Trophoblast cell (in vitro differentiated cells and primary cell): Measurements from ENCODE around the gene CYTH1.

Experiments used
- DNase-seq, 2 donors: peaks; one replicate each; pipeline ENCODE4 v3.0.0-alpha.2; 2016
- H2AFZ ChIP-seq: 2 replicates; pipeline ENCODE4 v1.6.1; 2013; ENCODE audit warnings: low read length, moderate library complexity, mild to moderate bottlenecking; ENCODE audit not compliant: insufficient read depth, poor library complexity
- H2AK5ac ChIP-seq: 2 replicates; pipeline ENCODE4 v1.6.1; 2013; ENCODE audit warnings: mild to moderate bottlenecking, low read length
- H2BK120ac ChIP-seq: 2 replicates; pipeline ENCODE4 v1.6.1; 2013; ENCODE audit warnings: low read length, mild to moderate bottlenecking, moderate library complexity; ENCODE audit not compliant: insufficient read depth, poor library complexity
- H2BK12ac ChIP-seq: 2 replicates; pipeline ENCODE4 v1.6.1; 2013; ENCODE audit warnings: mild to moderate bottlenecking, low read length, moderate library complexity
- H2BK5ac ChIP-seq: 2 replicates; pipeline ENCODE4 v1.6.1; 2013; ENCODE audit warnings: low read length, low read depth, moderate library complexity, mild to moderate bottlenecking; ENCODE audit not compliant: poor library complexity
- H3K14ac ChIP-seq: 2 replicates; pipeline ENCODE4 v1.6.1; 2013; ENCODE audit warnings: mild to moderate bottlenecking, low read length
- H3K18ac ChIP-seq: 2 replicates; pipeline ENCODE4 v1.6.1; 2013; ENCODE audit warnings: mild to moderate bottlenecking, low read length
- H3K23ac ChIP-seq: 2 replicates; pipeline ENCODE4 v1.6.1; 2013; ENCODE audit warnings: low read length
- H3K27ac ChIP-seq: 2 replicates; pipeline ENCODE4 v1.5.1; 2013; ENCODE audit warnings: low read depth, mild to moderate bottlenecking, inconsistent platforms, low read length, moderate library complexity
- H3K27me3 ChIP-seq: 2 replicates; pipeline ENCODE4 v1.6.1; 2013; ENCODE audit warnings: inconsistent platforms, mild to moderate bottlenecking, low read length, moderate library complexity; ENCODE audit not compliant: insufficient read depth
- H3K36me3 ChIP-seq, 2 experiments: 1 replicate in 1 of 2; 2 replicates in 1 of 2; pipeline ENCODE4 v1.6.1; 2013; ENCODE audit warnings: low read length in 2 of 2, mild to moderate bottlenecking in 2 of 2, moderate library complexity in 1 of 2; ENCODE audit not compliant: insufficient read depth in 2 of 2, control insufficient read depth in 1 of 2
- H3K4ac ChIP-seq: 2 replicates; pipeline ENCODE4 v1.6.1; 2013; ENCODE audit warnings: low read depth, mild to moderate bottlenecking, low read length, moderate library complexity
- H3K4me1 ChIP-seq, 2 experiments: 1 replicate in 1 of 2; 2 replicates in 1 of 2; pipeline ENCODE4 v1.6.1; 2013; ENCODE audit warnings: low read length in 2 of 2, mild to moderate bottlenecking in 2 of 2, moderate library complexity in 1 of 2; ENCODE audit not compliant: insufficient read depth in 2 of 2, control insufficient read depth in 1 of 2
- H3K4me2 ChIP-seq: 2 replicates; pipeline ENCODE4 v1.6.1; 2013; ENCODE audit warnings: inconsistent platforms, mild to moderate bottlenecking, low read length, moderate library complexity
- H3K4me3 ChIP-seq: 2 replicates; pipeline ENCODE4 v1.5.1; 2013; ENCODE audit warnings: mild to moderate bottlenecking, low read depth, low read length, inconsistent platforms
- H3K79me1 ChIP-seq: one replicate; pipeline ENCODE4 v1.6.1; 2013; ENCODE audit warnings: low read length
- H3K79me2 ChIP-seq: 2 replicates; pipeline ENCODE4 v1.6.1; 2013; ENCODE audit warnings: low read length, mild to moderate bottlenecking; ENCODE audit not compliant: control insufficient read depth, insufficient read depth, poor library complexity
- H3K9ac ChIP-seq: 2 replicates; pipeline ENCODE4 v1.6.1; 2013; ENCODE audit warnings: mild to moderate bottlenecking, low read length
- H3K9me3 ChIP-seq: 2 replicates; pipeline ENCODE4 v1.6.1; 2013; ENCODE audit warnings: low read depth, mild to moderate bottlenecking, control low read depth, inconsistent platforms, low read length; ENCODE audit not compliant: insufficient read depth
- H4K12ac ChIP-seq: 2 replicates; pipeline ENCODE4 v1.6.1; 2013; ENCODE audit warnings: low read depth, mild to moderate bottlenecking, low read length, moderate library complexity
- H4K8ac ChIP-seq: 2 replicates; pipeline ENCODE4 v1.6.1; 2013; ENCODE audit warnings: low read depth, mild to moderate bottlenecking, low read length, moderate library complexity
- H4K91ac ChIP-seq: one replicate; pipeline ENCODE4 v1.6.1; 2013; ENCODE audit warnings: low read depth, mild to moderate bottlenecking, low read length, moderate library complexity
- WGBS: extraction: QIAGEN DNeasy Blood & Tissue Kit; methylation state at CpG from one replicate; pipeline ENCODE4 v1.1.7; 2013; ENCODE audit warnings: missing lambda C conversion rate; ENCODE audit not compliant: insufficient read length, insufficient coverage; ENCODE audit errors: extremely low coverage; 5-methylcytosine and 5-hydroxymethylcytosine counted together

CYTH1 gene

GRCh38 chr17:78665952-78666920, 115.8 kb downstream of the CYTH1 start:
- Histone ChIP-seq H3K4me2 (no peak overlapping the region), H2AK5ac (no peak overlapping the region), H3K18ac (no peak overlapping the region), H3K79me1 (peaks cover 10% of the 10 kb centered on the region), H3K4me3 (no peak overlapping the region), H4K12ac (no peak overlapping the region), H2BK120ac (no peak overlapping the region), H4K91ac (peak overlapping the region; percentile 8), H3K27me3 (no peaks in the 10 kb centered on the region), H2AFZ (no peak overlapping the region), H3K4me1 (peaks cover 8 to 11% of the 10 kb centered on the region in 2 experiments), H3K79me2 (no peaks in the 10 kb centered on the region), H2BK12ac (peak overlapping the region; percentile 68), H3K23ac (no peak overlapping the region), H4K8ac (no peak overlapping the region), H3K27ac (peak overlapping the region; percentile 56), H3K9me3 (peaks cover 2% of the 10 kb centered on the region), H3K4ac (no peak overlapping the region), H2BK5ac (peak overlapping the region; percentile 13), H3K9ac (no peak overlapping the region), H3K14ac (no peak overlapping the region), H3K36me3 (peaks cover 0 to 2% of the 10 kb centered on the region in 2 experiments)
- no CpG with 5 or more reads among the region's 19 CpGs for WGBS
- peak; percentile 95 to 98 for DNase-seq

- Histone ChIP-seq H3K4me1 (peaks cover 8 to 11% of the 10 kb centered on the region in 2 experiments), H2AK5ac (no peak overlapping the region), H3K23ac (no peak overlapping the region), H2BK120ac (no peak overlapping the region), H3K4ac (peak overlapping the region; percentile 14), H2BK12ac (no peak overlapping the region), H3K27ac (no peak overlapping the region), H3K79me1 (peaks cover 10% of the 10 kb centered on the region), H3K4me2 (no peak overlapping the region), H3K14ac (no peak overlapping the region), H3K9me3 (peaks cover 3% of the 10 kb centered on the region), H2BK5ac (no peak overlapping the region), H3K9ac (no peak overlapping the region), H2AFZ (no peak overlapping the region), H3K18ac (no peak overlapping the region), H4K8ac (peak overlapping the region; percentile 14), H3K36me3 (peaks cover 0 to 2% of the 10 kb centered on the region in 2 experiments), H3K4me3 (no peak overlapping the region), H4K12ac (no peak overlapping the region), H3K27me3 (no peaks in the 10 kb centered on the region), H3K79me2 (no peaks in the 10 kb centered on the region), H4K91ac (no peak overlapping the region)
- WGBS: no CpG with 5 or more reads among the region's 15 CpGs
- no peak for DNase-seq
Observed at GRCh38 chr17:78665387-78665951, 116.6 kb downstream of the CYTH1 start.

GRCh38 chr17:78664476-78665386, 117.3 kb downstream of the CYTH1 start:
- no peak overlapping the region for H4K8ac ChIP-seq
- no CpG with 5 or more reads among the region's 24 CpGs for WGBS
- H3K4me3 ChIP-seq: no peak overlapping the region
- H3K9ac ChIP-seq: no peak overlapping the region
- DNase-seq: peak in 1 of 2 donors; percentile 18
- peaks cover 3% of the 10 kb centered on the region for H3K9me3 ChIP-seq
- peaks cover 0 to 2% of the 10 kb centered on the region in 2 experiments for H3K36me3 ChIP-seq
- no peak overlapping the region for H2BK120ac ChIP-seq
- no peaks in the 10 kb centered on the region for H3K27me3 ChIP-seq
- H3K4ac ChIP-seq: no peak overlapping the region
- no peak overlapping the region for H2BK5ac ChIP-seq
- H2AK5ac ChIP-seq: no peak overlapping the region
- no peak overlapping the region for H2BK12ac ChIP-seq
- H4K91ac ChIP-seq: no peak overlapping the region
- H3K23ac ChIP-seq: no peak overlapping the region
- H2AFZ ChIP-seq: no peak overlapping the region
- H3K14ac ChIP-seq: no peak overlapping the region
- peaks cover 8 to 11% of the 10 kb centered on the region in 2 experiments for H3K4me1 ChIP-seq
- H3K18ac ChIP-seq: no peak overlapping the region
- peaks cover 10% of the 10 kb centered on the region for H3K79me1 ChIP-seq
- no peaks in the 10 kb centered on the region for H3K79me2 ChIP-seq
- no peak overlapping the region for H4K12ac ChIP-seq
- no peak overlapping the region for H3K27ac ChIP-seq
- no peak overlapping the region for H3K4me2 ChIP-seq
